C4-2B (cell line): ENCODE measurements around the gene ETAA1.

Experiments used
- ZFX ChIP-seq: fragments of 450-650 bp; IDR thresholded peaks from 2 replicates; pipeline ENCODE4 v1.6.1; 2017
- TF ChIP-seq, protein P1 (sequence below): fragments of 450-650 bp; conservative IDR thresholded peaks from 2 replicates; pipeline ENCODE4 v1.5.1; 2017; ENCODE audit warnings: mild to moderate bottlenecking

GRCh38 chr2:67445652-67446268 is 48.6 kb downstream of the ETAA1 start:
- TF ChIP-seq, protein P1, sequence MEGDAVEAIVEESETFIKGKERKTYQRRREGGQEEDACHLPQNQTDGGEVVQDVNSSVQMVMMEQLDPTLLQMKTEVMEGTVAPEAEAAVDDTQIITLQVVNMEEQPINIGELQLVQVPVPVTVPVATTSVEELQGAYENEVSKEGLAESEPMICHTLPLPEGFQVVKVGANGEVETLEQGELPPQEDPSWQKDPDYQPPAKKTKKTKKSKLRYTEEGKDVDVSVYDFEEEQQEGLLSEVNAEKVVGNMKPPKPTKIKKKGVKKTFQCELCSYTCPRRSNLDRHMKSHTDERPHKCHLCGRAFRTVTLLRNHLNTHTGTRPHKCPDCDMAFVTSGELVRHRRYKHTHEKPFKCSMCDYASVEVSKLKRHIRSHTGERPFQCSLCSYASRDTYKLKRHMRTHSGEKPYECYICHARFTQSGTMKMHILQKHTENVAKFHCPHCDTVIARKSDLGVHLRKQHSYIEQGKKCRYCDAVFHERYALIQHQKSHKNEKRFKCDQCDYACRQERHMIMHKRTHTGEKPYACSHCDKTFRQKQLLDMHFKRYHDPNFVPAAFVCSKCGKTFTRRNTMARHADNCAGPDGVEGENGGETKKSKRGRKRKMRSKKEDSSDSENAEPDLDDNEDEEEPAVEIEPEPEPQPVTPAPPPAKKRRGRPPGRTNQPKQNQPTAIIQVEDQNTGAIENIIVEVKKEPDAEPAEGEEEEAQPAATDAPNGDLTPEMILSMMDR, result no peak
- no peak for TF ChIP-seq ZFX
